Activated effector memory CD4-positive, alpha-beta T cell treated with anti-CD3 and anti-CD28 coated beads, Interleukin-2, amount 50 U/mL, for 16 hours (primary cell): ENCODE data around the gene VIM.
"Not testable (repeated sequence)": the region's sequence is repeated elsewhere in the genome, so short reads cannot be mapped to it uniquely, and the experiment has no call there.

Experiments used
- DNase-seq: peaks from one replicate; pipeline ENCODE4 v3.0.0-alpha.2; 2020

VIM gene

GRCh38 chr10:17263580-17263979 lies 35.5 kb downstream of the VIM start:
- no peak for DNase-seq

- DNase-seq: no peak
Observed at GRCh38 chr10:17265468-17265867, 37.4 kb downstream of the VIM start.

GRCh38 chr10:17266549-17266948 lies 38.5 kb downstream of the VIM start:
- DNase-seq: not testable (repeated sequence)

GRCh38 chr10:17272648-17273047 lies 44.6 kb downstream of the VIM start:
- no peak for DNase-seq

GRCh38 chr10:17273403-17273802 lies 45.4 kb downstream of the VIM start:
- no peak for DNase-seq

- no peak for DNase-seq
Observed at GRCh38 chr10:17276756-17277424, 48.8 kb downstream of the VIM start.

- DNase-seq: no peak
Observed at GRCh38 chr10:17278607-17279240, 50.7 kb downstream of the VIM start.

GRCh38 chr10:17282311-17282710 lies 54.3 kb downstream of the VIM start:
- no peak for DNase-seq

GRCh38 chr10:17286562-17287550 lies 58.8 kb downstream of the VIM start:
- DNase-seq: no peak
